ENCODE results near the gene ORMDL1.
A peak's percentile ranks its signal among the peaks of the same experiment; 100 is the strongest.

ORMDL1 gene

GRCh38 chr2:189802396-189802912, 18.3 kb upstream of the ORMDL1 start:
- H3K9ac ChIP-seq (ENCODE audit: low read depth, low read length) = no peak overlapping the region
- no peaks in the 10 kb centered on the region for H3K9me3 ChIP-seq (ENCODE audit: insufficient read depth, low read depth, low read length)
- H3K4me3 ChIP-seq (ENCODE audit: low read length) = no peak overlapping the region
- H3K36me3 ChIP-seq (ENCODE audit: insufficient read depth, low read length) = peaks cover 96% of the 10 kb centered on the region
- no peak overlapping the region for H3K27ac ChIP-seq (ENCODE audit: low read depth, low read length)
- no peaks in the 10 kb centered on the region for H3K27me3 ChIP-seq (ENCODE audit: insufficient read depth, low read length)
- no peaks in the 10 kb centered on the region for H3K4me1 ChIP-seq (ENCODE audit: insufficient read depth, low read length)
- WGBS = 90% methylated on average over 2 of the region's 2 CpGs

GRCh38 chr2:189799531-189799930, 15.4 kb upstream of the ORMDL1 start:
- peaks cover 100% of the 10 kb centered on the region for H3K36me3 ChIP-seq (ENCODE audit: insufficient read depth, low read length)
- H3K27ac ChIP-seq (ENCODE audit: low read depth, low read length) = no peak overlapping the region
- no peak overlapping the region for H3K9ac ChIP-seq (ENCODE audit: low read depth, low read length)
- 92% methylated on average over 2 of the region's 2 CpGs for WGBS
- H3K4me1 ChIP-seq (ENCODE audit: insufficient read depth, low read length) = no peaks in the 10 kb centered on the region
- no peak overlapping the region for H3K4me3 ChIP-seq (ENCODE audit: low read length)
- H3K9me3 ChIP-seq (ENCODE audit: insufficient read depth, low read depth, low read length) = no peaks in the 10 kb centered on the region
- H3K27me3 ChIP-seq (ENCODE audit: insufficient read depth, low read length) = no peaks in the 10 kb centered on the region

- no peaks in the 10 kb centered on the region for H3K4me1 ChIP-seq (ENCODE audit: insufficient read depth, low read length)
- no peak overlapping the region for H3K27ac ChIP-seq (ENCODE audit: low read depth, low read length)
- H3K36me3 ChIP-seq (ENCODE audit: insufficient read depth, low read length) = peaks cover 100% of the 10 kb centered on the region
Measured at GRCh38 chr2:189799030-189799331, 14.8 kb upstream of the ORMDL1 start.

GRCh38 chr2:189798312-189799029, 14.3 kb upstream of the ORMDL1 start:
- Histone ChIP-seq H3K27ac (ENCODE audit: low read depth, low read length) (no peak overlapping the region), H3K4me1 (ENCODE audit: insufficient read depth, low read length) (no peaks in the 10 kb centered on the region), H3K27me3 (ENCODE audit: insufficient read depth, low read length) (no peaks in the 10 kb centered on the region), H3K4me3 (ENCODE audit: low read length) (no peak overlapping the region), H3K36me3 (ENCODE audit: insufficient read depth, low read length) (peaks cover 100% of the 10 kb centered on the region), H3K9ac (ENCODE audit: low read depth, low read length) (no peak overlapping the region), H3K9me3 (ENCODE audit: insufficient read depth, low read depth, low read length) (no peaks in the 10 kb centered on the region)
- WGBS = 95% methylated on average over 4 of the region's 4 CpGs

More at GRCh38 chr2:189799030-189799331, 14.8 kb upstream of the ORMDL1 start:
- Histone ChIP-seq H3K4me3 (ENCODE audit: low read length) (no peak overlapping the region), H3K9ac (ENCODE audit: low read depth, low read length) (no peak overlapping the region), H3K27me3 (ENCODE audit: insufficient read depth, low read length) (no peaks in the 10 kb centered on the region), H3K9me3 (ENCODE audit: insufficient read depth, low read depth, low read length) (no peaks in the 10 kb centered on the region)

- H3K27me3 ChIP-seq (ENCODE audit: insufficient read depth, low read length) = no peaks in the 10 kb centered on the region
- H3K4me3 ChIP-seq (ENCODE audit: low read length) = no peak overlapping the region
- 97% methylated on average over 5 of the region's 6 CpGs for WGBS
- no peaks in the 10 kb centered on the region for H3K4me1 ChIP-seq (ENCODE audit: insufficient read depth, low read length)
- peaks cover 100% of the 10 kb centered on the region for H3K36me3 ChIP-seq (ENCODE audit: insufficient read depth, low read length)
- H3K9ac ChIP-seq (ENCODE audit: low read depth, low read length) = no peak overlapping the region
- H3K27ac ChIP-seq (ENCODE audit: low read depth, low read length) = no peak overlapping the region
- no peaks in the 10 kb centered on the region for H3K9me3 ChIP-seq (ENCODE audit: insufficient read depth, low read depth, low read length)
Measured at GRCh38 chr2:189797902-189798301, 13.8 kb upstream of the ORMDL1 start.

GRCh38 chr2:189794310-189794709, 10.2 kb upstream of the ORMDL1 start:
- H3K36me3 ChIP-seq (ENCODE audit: insufficient read depth, low read length) = peaks cover 97% of the 10 kb centered on the region
- H3K4me3 ChIP-seq (ENCODE audit: low read length) = no peak overlapping the region
- WGBS = no CpG with 5 or more reads among the region's 1 CpG
- H3K27ac ChIP-seq (ENCODE audit: low read depth, low read length) = no peak overlapping the region
- H3K4me1 ChIP-seq (ENCODE audit: insufficient read depth, low read length) = peaks cover 2% of the 10 kb centered on the region; the same call in 1 of the 2 replicates
- H3K9ac ChIP-seq (ENCODE audit: low read depth, low read length) = no peak overlapping the region
- H3K27me3 ChIP-seq (ENCODE audit: insufficient read depth, low read length) = no peaks in the 10 kb centered on the region
- H3K9me3 ChIP-seq (ENCODE audit: insufficient read depth, low read depth, low read length) = no peaks in the 10 kb centered on the region

- Histone ChIP-seq H3K4me3 (ENCODE audit: low read length) (no peak overlapping the region), H3K9ac (ENCODE audit: low read depth, low read length) (no peak overlapping the region), H3K36me3 (ENCODE audit: insufficient read depth, low read length) (peaks cover 91% of the 10 kb centered on the region), H3K4me1 (ENCODE audit: insufficient read depth, low read length) (peaks cover 6% of the 10 kb centered on the region; the same call in 1 of the 2 replicates), H3K27ac (ENCODE audit: low read depth, low read length) (no peak overlapping the region), H3K27me3 (ENCODE audit: insufficient read depth, low read length) (no peaks in the 10 kb centered on the region), H3K9me3 (ENCODE audit: insufficient read depth, low read depth, low read length) (no peaks in the 10 kb centered on the region)
- WGBS = 95% methylated on average over 12 of the region's 12 CpGs
Measured at GRCh38 chr2:189791338-189792042, 7.4 kb upstream of the ORMDL1 start.

- Histone ChIP-seq H3K4me1 (ENCODE audit: insufficient read depth, low read length) (peaks cover 4% of the 10 kb centered on the region), H3K9ac (ENCODE audit: low read depth, low read length) (peak overlapping the region; percentile 97), H3K36me3 (ENCODE audit: insufficient read depth, low read length) (peaks cover 60% of the 10 kb centered on the region), H3K4me3 (ENCODE audit: low read length) (peak overlapping the region; percentile 90), H3K27me3 (ENCODE audit: insufficient read depth, low read length) (no peaks in the 10 kb centered on the region), H3K9me3 (ENCODE audit: insufficient read depth, low read depth, low read length) (no peaks in the 10 kb centered on the region), H3K27ac (ENCODE audit: low read depth, low read length) (peak overlapping the region; percentile 92)
- 0% methylated on average over 17 of the region's 17 CpGs for WGBS
Measured at GRCh38 chr2:189783451-189783926, 650 bp downstream of the ORMDL1 start.

GRCh38 chr2:189782221-189782671, 1.9 kb downstream of the ORMDL1 start:
- Histone ChIP-seq H3K9me3 (ENCODE audit: insufficient read depth, low read depth, low read length) (no peaks in the 10 kb centered on the region), H3K4me1 (ENCODE audit: insufficient read depth, low read length) (peaks cover 4% of the 10 kb centered on the region), H3K4me3 (ENCODE audit: low read length) (peak overlapping the region; percentile 90), H3K9ac (ENCODE audit: low read depth, low read length) (no peak overlapping the region; the same call in 1 of the 2 replicates), H3K27ac (ENCODE audit: low read depth, low read length) (no peak overlapping the region), H3K27me3 (ENCODE audit: insufficient read depth, low read length) (no peaks in the 10 kb centered on the region), H3K36me3 (ENCODE audit: insufficient read depth, low read length) (peaks cover 61% of the 10 kb centered on the region)
- 93% methylated on average over 3 of the region's 4 CpGs for WGBS

- no CpG with 5 or more reads among the region's 1 CpG for WGBS
- Histone ChIP-seq H3K4me3 (ENCODE audit: low read length) (no peak overlapping the region), H3K27me3 (ENCODE audit: insufficient read depth, low read length) (no peaks in the 10 kb centered on the region), H3K4me1 (ENCODE audit: insufficient read depth, low read length) (no peaks in the 10 kb centered on the region), H3K9ac (ENCODE audit: low read depth, low read length) (no peak overlapping the region), H3K27ac (ENCODE audit: low read depth, low read length) (no peak overlapping the region), H3K9me3 (ENCODE audit: insufficient read depth, low read depth, low read length) (no peaks in the 10 kb centered on the region), H3K36me3 (ENCODE audit: insufficient read depth, low read length) (peaks cover 97% of the 10 kb centered on the region)
Measured at GRCh38 chr2:189772212-189772611, 11.9 kb downstream of the ORMDL1 start.

GRCh38 chr2:189770590-189771322, 13.4 kb downstream of the ORMDL1 start:
- Histone ChIP-seq H3K27ac (ENCODE audit: low read depth, low read length) (no peak overlapping the region), H3K9ac (ENCODE audit: low read depth, low read length) (no peak overlapping the region), H3K4me1 (ENCODE audit: insufficient read depth, low read length) (no peaks in the 10 kb centered on the region), H3K36me3 (ENCODE audit: insufficient read depth, low read length) (peaks cover 88% of the 10 kb centered on the region), H3K9me3 (ENCODE audit: insufficient read depth, low read depth, low read length) (no peaks in the 10 kb centered on the region), H3K27me3 (ENCODE audit: insufficient read depth, low read length) (no peaks in the 10 kb centered on the region), H3K4me3 (ENCODE audit: low read length) (no peak overlapping the region)
- 100% methylated on average over 2 of the region's 6 CpGs for WGBS

All from HUES64 (cell line).